ENCODE results near the gene CELF2.

The CELF2 gene

GRCh38 chr10:11232222-11232961 is 214.7 kb downstream of the CELF2 start:
- TF ChIP-seq, protein P1, sequence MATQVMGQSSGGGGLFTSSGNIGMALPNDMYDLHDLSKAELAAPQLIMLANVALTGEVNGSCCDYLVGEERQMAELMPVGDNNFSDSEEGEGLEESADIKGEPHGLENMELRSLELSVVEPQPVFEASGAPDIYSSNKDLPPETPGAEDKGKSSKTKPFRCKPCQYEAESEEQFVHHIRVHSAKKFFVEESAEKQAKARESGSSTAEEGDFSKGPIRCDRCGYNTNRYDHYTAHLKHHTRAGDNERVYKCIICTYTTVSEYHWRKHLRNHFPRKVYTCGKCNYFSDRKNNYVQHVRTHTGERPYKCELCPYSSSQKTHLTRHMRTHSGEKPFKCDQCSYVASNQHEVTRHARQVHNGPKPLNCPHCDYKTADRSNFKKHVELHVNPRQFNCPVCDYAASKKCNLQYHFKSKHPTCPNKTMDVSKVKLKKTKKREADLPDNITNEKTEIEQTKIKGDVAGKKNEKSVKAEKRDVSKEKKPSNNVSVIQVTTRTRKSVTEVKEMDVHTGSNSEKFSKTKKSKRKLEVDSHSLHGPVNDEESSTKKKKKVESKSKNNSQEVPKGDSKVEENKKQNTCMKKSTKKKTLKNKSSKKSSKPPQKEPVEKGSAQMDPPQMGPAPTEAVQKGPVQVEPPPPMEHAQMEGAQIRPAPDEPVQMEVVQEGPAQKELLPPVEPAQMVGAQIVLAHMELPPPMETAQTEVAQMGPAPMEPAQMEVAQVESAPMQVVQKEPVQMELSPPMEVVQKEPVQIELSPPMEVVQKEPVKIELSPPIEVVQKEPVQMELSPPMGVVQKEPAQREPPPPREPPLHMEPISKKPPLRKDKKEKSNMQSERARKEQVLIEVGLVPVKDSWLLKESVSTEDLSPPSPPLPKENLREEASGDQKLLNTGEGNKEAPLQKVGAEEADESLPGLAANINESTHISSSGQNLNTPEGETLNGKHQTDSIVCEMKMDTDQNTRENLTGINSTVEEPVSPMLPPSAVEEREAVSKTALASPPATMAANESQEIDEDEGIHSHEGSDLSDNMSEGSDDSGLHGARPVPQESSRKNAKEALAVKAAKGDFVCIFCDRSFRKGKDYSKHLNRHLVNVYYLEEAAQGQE (IDR thresholded peaks at IDR 0.05; ENCODE audit: insufficient read depth in 1 of 2, low read depth in 2 of 2, low read length in 2 of 2) = no peak
- TF ChIP-seq FOXP2 (optimal IDR thresholded peaks at IDR 0.05; ENCODE audit: borderline replicate concordance, extremely low read depth, extremely low read length, insufficient read depth) (no peak), SIN3A (IDR thresholded peaks at IDR 0.05; ENCODE audit: borderline replicate concordance, insufficient read depth, low read length) (no peak), TAF1 (IDR thresholded peaks at IDR 0.05; ENCODE audit: borderline replicate concordance, insufficient read depth, low read length) (no peak), POLR2AphosphoS5 (IDR thresholded peaks at IDR 0.05; ENCODE audit: low read depth, low read length) (no peak)

- TF ChIP-seq POLR2AphosphoS5 (IDR thresholded peaks at IDR 0.05; ENCODE audit: low read depth, low read length) (no peak), TAF1 (IDR thresholded peaks at IDR 0.05; ENCODE audit: borderline replicate concordance, insufficient read depth, low read length) (no peak), FOXP2 (optimal IDR thresholded peaks at IDR 0.05; ENCODE audit: borderline replicate concordance, extremely low read depth, extremely low read length, insufficient read depth) (no peak), SIN3A (IDR thresholded peaks at IDR 0.05; ENCODE audit: borderline replicate concordance, insufficient read depth, low read length) (no peak)
- TF ChIP-seq, protein P1 (IDR thresholded peaks at IDR 0.05; ENCODE audit: insufficient read depth in 1 of 2, low read depth in 2 of 2, low read length in 2 of 2) = no peak
Measured at GRCh38 chr10:11234857-11235531, 217.3 kb downstream of the CELF2 start.

- no peak for TF ChIP-seq POLR2AphosphoS5 (IDR thresholded peaks at IDR 0.05; ENCODE audit: low read depth, low read length)
- TF ChIP-seq FOXP2 (optimal IDR thresholded peaks at IDR 0.05; ENCODE audit: borderline replicate concordance, extremely low read depth, extremely low read length, insufficient read depth) = no peak
- no peak for TF ChIP-seq SIN3A (IDR thresholded peaks at IDR 0.05; ENCODE audit: borderline replicate concordance, insufficient read depth, low read length)
- TF ChIP-seq, protein P1 (IDR thresholded peaks at IDR 0.05; ENCODE audit: insufficient read depth in 1 of 2, low read depth in 2 of 2, low read length in 2 of 2) = no peak
- TF ChIP-seq TAF1 (IDR thresholded peaks at IDR 0.05; ENCODE audit: borderline replicate concordance, insufficient read depth, low read length) = no peak
Measured at GRCh38 chr10:11235771-11236170, 218.1 kb downstream of the CELF2 start.

DNA sequence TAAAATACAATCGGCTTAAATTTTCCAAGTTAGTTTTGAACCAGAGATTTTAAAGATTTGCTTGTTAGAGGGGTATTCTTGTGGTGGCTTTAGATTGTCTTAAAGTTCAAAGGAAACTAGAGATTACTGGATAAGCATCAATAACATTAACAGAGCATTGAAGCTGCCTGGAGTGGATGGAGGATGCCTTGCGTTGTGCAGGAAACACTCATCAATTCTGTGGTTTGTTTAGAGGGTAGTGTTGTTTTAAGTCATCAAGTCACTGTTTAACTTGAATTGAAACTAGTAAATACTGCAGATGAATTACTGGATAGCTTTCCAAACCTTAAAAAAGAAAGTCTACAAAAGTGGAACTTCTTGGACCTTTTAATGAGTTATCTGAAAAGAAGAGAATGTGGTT is 218.6 kb downstream of the CELF2 start:
- TF ChIP-seq, protein P1 (IDR thresholded peaks at IDR 0.05; ENCODE audit: insufficient read depth in 1 of 2, low read depth in 2 of 2, low read length in 2 of 2) = no peak

Data from PFSK-1 (cell line).